SK-N-SH (cell line): Measurements from ENCODE around the gene SLC5A2.

Experiments used
- CHD2 ChIP-seq: fragments of 150-350 bp; IDR thresholded peaks from 2 replicates; pipeline ENCODE4 v1.6.1; 2018; ENCODE audit warnings: low read length; ENCODE audit not compliant: partially characterized antibody
- FOXM1 ChIP-seq: IDR thresholded peaks from 2 replicates; pipeline ENCODE4 v1.4.0; 2012; ENCODE audit warnings: low read depth, mild to moderate bottlenecking
- IRF3 ChIP-seq: fragments of 150-350 bp; IDR thresholded peaks from 2 replicates; pipeline ENCODE4 v1.6.1; 2016; ENCODE audit warnings: mild to moderate bottlenecking, low read depth, low read length
- NFIC ChIP-seq: IDR thresholded peaks from 2 replicates; pipeline ENCODE4 v1.4.0; 2012; ENCODE audit warnings: borderline replicate concordance
- POLR2AphosphoS5 ChIP-seq: IDR thresholded peaks from 2 replicates; pipeline ENCODE4 v1.6.1; 2012; ENCODE audit warnings: low read depth, low read length
- SIN3A ChIP-seq: IDR thresholded peaks from 2 replicates; pipeline ENCODE4 v1.6.1; 2012; ENCODE audit warnings: low read depth, mild to moderate bottlenecking, low read length, moderate library complexity, borderline replicate concordance
- SMC3 ChIP-seq: IDR thresholded peaks from 2 replicates; pipeline ENCODE4 v1.6.1; 2012; ENCODE audit warnings: low read depth, low read length, improper control_type of control experiment
- TCF12 ChIP-seq: IDR thresholded peaks from 2 replicates; pipeline ENCODE4 v1.4.0; 2012
- TEAD4 ChIP-seq: IDR thresholded peaks from 2 replicates; pipeline ENCODE4 v1.4.0; 2012; ENCODE audit warnings: mild to moderate bottlenecking, borderline replicate concordance; ENCODE audit not compliant: insufficient read depth
- ZBTB33 ChIP-seq: IDR thresholded peaks from 2 replicates; pipeline ENCODE4 v1.4.0; 2012; ENCODE audit warnings: low read depth, borderline replicate concordance
- TF ChIP-seq, protein P1 (sequence below): fragments of 200-600 bp; sonication (generic); IDR thresholded peaks from 2 replicates; pipeline ENCODE4 v1.6.1; 2017; ENCODE audit warnings: antibody characterized with exemption, mild to moderate bottlenecking, moderate library complexity
- TF ChIP-seq, protein P2 (sequence below): IDR thresholded peaks from 2 replicates; pipeline ENCODE4 v1.6.1; 2012; ENCODE audit warnings: mild to moderate bottlenecking, low read depth, low read length, moderate library complexity

DNA sequence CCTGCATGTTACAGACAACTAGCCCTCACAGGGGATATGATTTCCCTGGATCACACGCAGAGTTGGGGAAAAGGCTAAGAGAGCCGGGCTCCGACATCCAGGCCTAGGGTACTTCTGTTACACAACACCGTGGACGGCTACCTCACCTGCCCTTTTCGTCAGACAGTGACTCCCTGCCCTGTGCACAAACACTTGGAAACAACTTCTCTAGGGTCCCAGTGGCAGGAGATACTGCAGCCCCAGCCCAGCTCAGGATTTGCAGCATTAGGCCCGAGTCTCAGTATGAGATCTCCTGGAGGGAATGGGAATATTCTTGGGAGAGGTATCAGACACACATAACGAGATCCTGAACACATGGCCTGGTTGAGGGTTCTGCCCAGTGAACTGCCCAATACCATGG, 17.0 kb downstream of the SLC5A2 start:
- TF ChIP-seq POLR2AphosphoS5 (no peak), IRF3 (no peak), FOXM1 (no peak), TEAD4 (no peak), TCF12 (no peak), NFIC (no peak), CHD2 (no peak), ZBTB33 (no peak), SIN3A (no peak), SMC3 (no peak)
- TF ChIP-seq, protein P1, sequence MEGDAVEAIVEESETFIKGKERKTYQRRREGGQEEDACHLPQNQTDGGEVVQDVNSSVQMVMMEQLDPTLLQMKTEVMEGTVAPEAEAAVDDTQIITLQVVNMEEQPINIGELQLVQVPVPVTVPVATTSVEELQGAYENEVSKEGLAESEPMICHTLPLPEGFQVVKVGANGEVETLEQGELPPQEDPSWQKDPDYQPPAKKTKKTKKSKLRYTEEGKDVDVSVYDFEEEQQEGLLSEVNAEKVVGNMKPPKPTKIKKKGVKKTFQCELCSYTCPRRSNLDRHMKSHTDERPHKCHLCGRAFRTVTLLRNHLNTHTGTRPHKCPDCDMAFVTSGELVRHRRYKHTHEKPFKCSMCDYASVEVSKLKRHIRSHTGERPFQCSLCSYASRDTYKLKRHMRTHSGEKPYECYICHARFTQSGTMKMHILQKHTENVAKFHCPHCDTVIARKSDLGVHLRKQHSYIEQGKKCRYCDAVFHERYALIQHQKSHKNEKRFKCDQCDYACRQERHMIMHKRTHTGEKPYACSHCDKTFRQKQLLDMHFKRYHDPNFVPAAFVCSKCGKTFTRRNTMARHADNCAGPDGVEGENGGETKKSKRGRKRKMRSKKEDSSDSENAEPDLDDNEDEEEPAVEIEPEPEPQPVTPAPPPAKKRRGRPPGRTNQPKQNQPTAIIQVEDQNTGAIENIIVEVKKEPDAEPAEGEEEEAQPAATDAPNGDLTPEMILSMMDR: no peak
- TF ChIP-seq, protein P2, sequence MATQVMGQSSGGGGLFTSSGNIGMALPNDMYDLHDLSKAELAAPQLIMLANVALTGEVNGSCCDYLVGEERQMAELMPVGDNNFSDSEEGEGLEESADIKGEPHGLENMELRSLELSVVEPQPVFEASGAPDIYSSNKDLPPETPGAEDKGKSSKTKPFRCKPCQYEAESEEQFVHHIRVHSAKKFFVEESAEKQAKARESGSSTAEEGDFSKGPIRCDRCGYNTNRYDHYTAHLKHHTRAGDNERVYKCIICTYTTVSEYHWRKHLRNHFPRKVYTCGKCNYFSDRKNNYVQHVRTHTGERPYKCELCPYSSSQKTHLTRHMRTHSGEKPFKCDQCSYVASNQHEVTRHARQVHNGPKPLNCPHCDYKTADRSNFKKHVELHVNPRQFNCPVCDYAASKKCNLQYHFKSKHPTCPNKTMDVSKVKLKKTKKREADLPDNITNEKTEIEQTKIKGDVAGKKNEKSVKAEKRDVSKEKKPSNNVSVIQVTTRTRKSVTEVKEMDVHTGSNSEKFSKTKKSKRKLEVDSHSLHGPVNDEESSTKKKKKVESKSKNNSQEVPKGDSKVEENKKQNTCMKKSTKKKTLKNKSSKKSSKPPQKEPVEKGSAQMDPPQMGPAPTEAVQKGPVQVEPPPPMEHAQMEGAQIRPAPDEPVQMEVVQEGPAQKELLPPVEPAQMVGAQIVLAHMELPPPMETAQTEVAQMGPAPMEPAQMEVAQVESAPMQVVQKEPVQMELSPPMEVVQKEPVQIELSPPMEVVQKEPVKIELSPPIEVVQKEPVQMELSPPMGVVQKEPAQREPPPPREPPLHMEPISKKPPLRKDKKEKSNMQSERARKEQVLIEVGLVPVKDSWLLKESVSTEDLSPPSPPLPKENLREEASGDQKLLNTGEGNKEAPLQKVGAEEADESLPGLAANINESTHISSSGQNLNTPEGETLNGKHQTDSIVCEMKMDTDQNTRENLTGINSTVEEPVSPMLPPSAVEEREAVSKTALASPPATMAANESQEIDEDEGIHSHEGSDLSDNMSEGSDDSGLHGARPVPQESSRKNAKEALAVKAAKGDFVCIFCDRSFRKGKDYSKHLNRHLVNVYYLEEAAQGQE: no peak
